Motor neuron (in vitro differentiated cells): ENCODE results near the gene ASPSCR1. TPM values are rescaled to one million over a fixed set of nuclear protein-coding genes. Genes with fewer than 3 reads are reported as not detected.
A peak's percentile ranks its signal among the peaks of the same experiment; 100 is the strongest.

ENCODE experiments used
- ATAC-seq, 8 experiments: fragments of 200-7000 bp; cut with Tn5 transposase; replicated peaks in 6 of 8; 2 replicates each; pipeline ENCODE4 v1.8.0; 2021; ENCODE audit warnings: mild to moderate bottlenecking in 8 of 8, moderate library complexity in 8 of 8
- H3K27ac ChIP-seq, 2 donors: fragments of 250-450 bp; sonication (Bioruptor Pico); 2 replicates each; pipeline ENCODE4 v1.9.0; 2021; ENCODE audit warnings: antibody characterized with exemption in 2 of 2, mild to moderate bottlenecking in 2 of 2, moderate library complexity in 1 of 2
- H3K4me1 ChIP-seq, 2 donors: fragments of 250-450 bp; sonication (Bioruptor Pico); replicated peaks in 1 of 2; 2 replicates each; pipeline ENCODE4 v1.6.1; 2021; ENCODE audit warnings: antibody characterized with exemption in 2 of 2, mild to moderate bottlenecking in 2 of 2, moderate library complexity in 1 of 2
- H3K4me3 ChIP-seq, 5 donors: fragments of 250-450 bp; sonication (Bioruptor Pico); 2 replicates each; pipeline ENCODE4 v1.9.0; 2021; ENCODE audit warnings: antibody characterized with exemption in 5 of 5, mild to moderate bottlenecking in 5 of 5, moderate library complexity in 4 of 5
- WGBS, 10 experiments: fragments of 450-650 bp; shearing (Covaris generic); methylation state at CpG; one replicate each; pipeline ENCODE4 v1.0.0; 2022; 5-methylcytosine and 5-hydroxymethylcytosine counted together
- in situ Hi-C, 9 experiments: fragments of 400-800 bp; cut with MboI; loops; one replicate each; pipeline ENCODE4 v1.15.0; 2021; ENCODE audit warnings: low sequenced_read_pairs in 9 of 9, low pct_unique_long_range_greater_than_20kb in 2 of 9; ENCODE audit not compliant: unreplicated experiment in 9 of 9
- total RNA-seq, 8 experiments: library from RNA; unstranded; fragments of 300-600 nt; gene quantifications; 2 replicates each; pipeline versions ENCODE4 v1.2.3 to v1.2.4, GENCODE V29; 2022

ASPSCR1 gene
- total RNA-seq, 8 experiments from 2014 or later = 17.3 to 35.1 (median 26.7) TPM

- Histone ChIP-seq H3K27ac (no peak overlapping the region), H3K4me1 (peaks cover 14% of the 10 kb centered on the region in 2 donors), H3K4me3 (peak overlapping the region; percentile 86 to 96 (median 93))
- 0 to 3% (median 0%) methylated on average over 1 to 7 of the region's 10 CpGs; no CpG with 5 or more reads in 6 of the 10 experiments for WGBS, 10 experiments
- ATAC-seq = peak in 1 of 8 experiments; percentile 1
- in situ Hi-C loops = no loop called here
Measured at GRCh38 chr17:82021900-82022309, 44.5 kb downstream of the ASPSCR1 start.

- 0 to 20% (median 0%) methylated on average over 1 to 4 of the region's 64 CpGs; no CpG with 5 or more reads in 7 of the 10 experiments for WGBS, 10 experiments
- Histone ChIP-seq H3K27ac (peak within 1 kb of the TSS; percentile 59 to 60), H3K4me1 (peaks cover 14% of the 10 kb centered on the region in 2 donors), H3K4me3 (peak within 1 kb of the TSS; percentile 86 to 96 (median 93))
- peak in 1 of 8 experiments; percentile 77 for ATAC-seq
- in situ Hi-C loops = no loop called here
Measured at GRCh38 chr17:82022310-82022980, 45.0 kb downstream of the ASPSCR1 start, which contains the start of gene CENPX. Gene CENPX (minus strand): TSS chr17:82022878. CDS start chr17:82022861, 17 bp downstream.

- in situ Hi-C loops = no loop called here
- H3K4me3 ChIP-seq = peak within 1 kb of the TSS; percentile 86 to 96 (median 93)
- H3K4me1 ChIP-seq = peaks cover 14% of the 10 kb centered on the region in 2 donors
- ATAC-seq = peak; percentile 84 to 94 (median 91)
- H3K27ac ChIP-seq = peak within 1 kb of the TSS; percentile 59 to 60
- WGBS, 10 experiments = no CpG with 5 or more reads among the region's 42 CpGs
Measured at GRCh38 chr17:82022981-82023446, 45.6 kb downstream of the ASPSCR1 start, which contains the start of gene LRRC45. Gene LRRC45 (plus strand): TSS chr17:82023305. CDS start chr17:82023644, 339 bp downstream.

- Histone ChIP-seq H3K27ac (no peak overlapping the region), H3K4me1 (peaks cover 14% of the 10 kb centered on the region in 2 donors), H3K4me3 (peak overlapping the region; percentile 54 to 58 (median 56))
- ATAC-seq = peak in 6 of 8 experiments; percentile 14 to 32 (median 22)
- WGBS, 10 experiments = 3 to 40% (median 10%) methylated on average over 2 to 13 of the region's 55 CpGs; no CpG with 5 or more reads in 6 of the 10 experiments
- in situ Hi-C loops = no loop called here
Measured at GRCh38 chr17:82023447-82024241, 46.2 kb downstream of the ASPSCR1 start.

- WGBS, 10 experiments = 80 to 100% methylated on average over 1 to 10 of the region's 17 CpGs; no CpG with 5 or more reads in 8 of the 10 experiments
- in situ Hi-C loops = loop anchor here in 4 of 9 experiments (25.0 kb wide), 2 partner anchors 112 to 137 kb away; no protein-coding TSS in a partner anchor
- Histone ChIP-seq H3K4me1 (peaks cover 15 to 16% of the 10 kb centered on the region in 2 donors), H3K27ac (no peak overlapping the region), H3K4me3 (no peak overlapping the region)
- no peak for ATAC-seq
Measured at GRCh38 chr17:82024859-82025258, 47.4 kb downstream of the ASPSCR1 start.

- in situ Hi-C loops = loop anchor here in 4 of 9 experiments (25.0 kb wide), 2 partner anchors 112 to 137 kb away; no protein-coding TSS in a partner anchor
- no peak overlapping the region for H3K27ac ChIP-seq
- ATAC-seq = no peak
- H3K4me1 ChIP-seq = peaks cover 20 to 21% of the 10 kb centered on the region in 2 donors
- WGBS, 10 experiments = 81 to 100% (median 97%) methylated on average over 1 to 7 of the region's 25 CpGs; no CpG with 5 or more reads in 3 of the 10 experiments
- H3K4me3 ChIP-seq = no peak overlapping the region
Measured at GRCh38 chr17:82025401-82026107, 48.1 kb downstream of the ASPSCR1 start.

GRCh38 chr17:82028246-82028645, 50.8 kb downstream of the ASPSCR1 start:
- no peak for ATAC-seq
- in situ Hi-C loops = loop anchor here in 4 of 9 experiments (25.0 kb wide), 2 partner anchors 109 to 134 kb away; no protein-coding TSS in a partner anchor
- H3K27ac ChIP-seq = no peak overlapping the region
- no peak overlapping the region for H3K4me3 ChIP-seq
- H3K4me1 ChIP-seq = peaks cover 15 to 20% of the 10 kb centered on the region in 2 donors
- WGBS, 10 experiments = 60 to 100% methylated on average over 1 of the region's 13 CpGs; no CpG with 5 or more reads in 8 of the 10 experiments

- peaks cover 13 to 18% of the 10 kb centered on the region in 2 donors for H3K4me1 ChIP-seq
- ATAC-seq = no peak
- no peak overlapping the region for H3K4me3 ChIP-seq
- 100% methylated on average over 1 of the region's 9 CpGs; no CpG with 5 or more reads in 8 of the 10 experiments for WGBS, 10 experiments
- H3K27ac ChIP-seq = no peak overlapping the region
- in situ Hi-C loops = loop anchor here in 4 of 9 experiments (25.0 kb wide), 2 partner anchors 108 to 133 kb away; no protein-coding TSS in a partner anchor
Measured at GRCh38 chr17:82028966-82029365, 51.5 kb downstream of the ASPSCR1 start.

GRCh38 chr17:82029391-82029790, 52.0 kb downstream of the ASPSCR1 start:
- in situ Hi-C loops = loop anchor here in 4 of 9 experiments (25.0 kb wide), 2 partner anchors 108 to 133 kb away; no protein-coding TSS in a partner anchor
- Histone ChIP-seq H3K4me1 (peaks cover 14% of the 10 kb centered on the region in 2 donors), H3K4me3 (no peak overlapping the region), H3K27ac (no peak overlapping the region)
- no peak for ATAC-seq
- WGBS, 10 experiments = 80 to 100% (median 92%) methylated on average over 1 to 10 of the region's 16 CpGs; no CpG with 5 or more reads in 4 of the 10 experiments

GRCh38 chr17:82029990-82030469, 52.6 kb downstream of the ASPSCR1 start:
- peak overlapping the region; percentile 2 to 91 (median 57) for H3K4me3 ChIP-seq
- H3K27ac ChIP-seq = peak overlapping the region; percentile 52 to 70
- peak in 1 of 8 experiments; percentile 5 for ATAC-seq
- peaks cover 14 to 16% of the 10 kb centered on the region in 2 donors for H3K4me1 ChIP-seq
- in situ Hi-C loops = loop anchor here in 5 of 9 experiments (10.0 to 25.0 kb wide), 3 partner anchors 107 to 132 kb away; no protein-coding TSS in a partner anchor
- WGBS, 10 experiments = no CpG with 5 or more reads among the region's 31 CpGs

GRCh38 chr17:82030470-82031302, 53.3 kb downstream of the ASPSCR1 start:
- peaks cover 14 to 16% of the 10 kb centered on the region in 2 donors for H3K4me1 ChIP-seq
- WGBS, 10 experiments = 0 to 8% methylated on average over 8 to 15 of the region's 94 CpGs; no CpG with 5 or more reads in 8 of the 10 experiments
- in situ Hi-C loops = loop anchor here in 5 of 9 experiments (10.0 to 25.0 kb wide), 3 partner anchors 107 to 132 kb away; no protein-coding TSS in a partner anchor
- peak overlapping the region; percentile 71 to 76 for H3K27ac ChIP-seq
- peak; percentile 62 to 77 (median 66) for ATAC-seq
- peak overlapping the region; percentile 46 to 91 (median 57) for H3K4me3 ChIP-seq
